Epithelial cell of proximal tubule (primary cell): ENCODE measurements around the gene C5orf47. TPM values are rescaled to one million over a fixed set of nuclear protein-coding genes. Genes with fewer than 3 reads are reported as not detected.
"Not testable (repeated sequence)": the region's sequence is repeated elsewhere in the genome, so short reads cannot be mapped to it uniquely, and the experiment has no call there.

Source experiments
- DNase-seq: peaks from one replicate; pipeline ENCODE4 v3.0.0-alpha.2; 2011; ENCODE audit warnings: low read depth
- H3K4me3 ChIP-seq: 2 replicates; pipeline ENCODE4 v1.5.1; 2011; ENCODE audit warnings: low read depth, mild to moderate bottlenecking, low read length
- total RNA-seq: library from RNA; depleted of rRNA; stranded (reverse); fragments of >200 nt; gene quantifications from 2 replicates; pipeline ENCODE4 v1.2.3, GENCODE V29; 2015
- TF ChIP-seq, protein P1 (sequence below): conservative IDR thresholded peaks from 2 replicates; pipeline ENCODE4 v1.5.1; 2012; ENCODE audit warnings: low read depth, mild to moderate bottlenecking, low read length

C5orf47 gene
- total RNA-seq, 1 donor from 2014 or later: not detected

DNA sequence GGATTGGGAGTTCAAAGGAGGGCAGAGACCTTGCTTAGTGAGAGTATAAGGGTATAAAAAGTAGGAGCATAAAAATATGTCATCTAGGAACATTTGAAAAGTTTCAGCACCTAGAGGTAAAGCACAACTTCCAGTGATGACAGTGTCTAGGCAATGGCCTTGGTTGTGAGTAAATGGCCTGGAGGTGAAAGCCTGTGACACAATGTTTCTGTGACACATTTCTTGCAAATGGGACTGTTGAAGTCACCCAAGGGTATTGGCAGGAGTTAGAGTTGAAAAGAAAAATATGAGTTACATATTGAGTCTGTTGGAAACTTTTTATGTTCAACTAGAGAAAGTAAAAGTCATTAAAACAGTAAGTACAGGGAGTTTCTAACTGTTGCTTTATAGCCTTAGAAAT, 14.8 kb downstream of the C5orf47 start:
- DNase-seq: no peak
- no peak overlapping the region for H3K4me3 ChIP-seq
- TF ChIP-seq, protein P1, sequence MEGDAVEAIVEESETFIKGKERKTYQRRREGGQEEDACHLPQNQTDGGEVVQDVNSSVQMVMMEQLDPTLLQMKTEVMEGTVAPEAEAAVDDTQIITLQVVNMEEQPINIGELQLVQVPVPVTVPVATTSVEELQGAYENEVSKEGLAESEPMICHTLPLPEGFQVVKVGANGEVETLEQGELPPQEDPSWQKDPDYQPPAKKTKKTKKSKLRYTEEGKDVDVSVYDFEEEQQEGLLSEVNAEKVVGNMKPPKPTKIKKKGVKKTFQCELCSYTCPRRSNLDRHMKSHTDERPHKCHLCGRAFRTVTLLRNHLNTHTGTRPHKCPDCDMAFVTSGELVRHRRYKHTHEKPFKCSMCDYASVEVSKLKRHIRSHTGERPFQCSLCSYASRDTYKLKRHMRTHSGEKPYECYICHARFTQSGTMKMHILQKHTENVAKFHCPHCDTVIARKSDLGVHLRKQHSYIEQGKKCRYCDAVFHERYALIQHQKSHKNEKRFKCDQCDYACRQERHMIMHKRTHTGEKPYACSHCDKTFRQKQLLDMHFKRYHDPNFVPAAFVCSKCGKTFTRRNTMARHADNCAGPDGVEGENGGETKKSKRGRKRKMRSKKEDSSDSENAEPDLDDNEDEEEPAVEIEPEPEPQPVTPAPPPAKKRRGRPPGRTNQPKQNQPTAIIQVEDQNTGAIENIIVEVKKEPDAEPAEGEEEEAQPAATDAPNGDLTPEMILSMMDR: no peak

DNA sequence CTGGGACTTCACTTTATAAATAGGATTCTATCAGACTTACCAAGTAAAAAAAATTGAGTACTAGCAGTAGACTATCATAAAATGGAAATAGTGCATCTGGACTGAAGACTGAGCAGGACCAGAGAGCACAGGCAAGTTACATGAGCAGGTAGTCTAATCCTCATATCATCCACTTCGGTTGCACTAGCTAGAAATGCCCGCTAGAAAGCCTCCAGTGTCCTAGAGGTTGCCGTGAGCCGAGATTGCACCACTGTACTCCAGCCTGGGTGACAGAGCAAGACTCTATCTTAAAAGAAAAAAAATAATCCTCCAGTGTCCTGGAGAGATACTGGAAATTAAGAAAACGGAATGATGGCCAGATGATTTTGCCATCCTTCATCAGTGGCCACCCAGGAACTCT, 20.0 kb downstream of the C5orf47 start:
- no peak overlapping the region for H3K4me3 ChIP-seq
- TF ChIP-seq, protein P1: no peak
- DNase-seq: no peak

DNA sequence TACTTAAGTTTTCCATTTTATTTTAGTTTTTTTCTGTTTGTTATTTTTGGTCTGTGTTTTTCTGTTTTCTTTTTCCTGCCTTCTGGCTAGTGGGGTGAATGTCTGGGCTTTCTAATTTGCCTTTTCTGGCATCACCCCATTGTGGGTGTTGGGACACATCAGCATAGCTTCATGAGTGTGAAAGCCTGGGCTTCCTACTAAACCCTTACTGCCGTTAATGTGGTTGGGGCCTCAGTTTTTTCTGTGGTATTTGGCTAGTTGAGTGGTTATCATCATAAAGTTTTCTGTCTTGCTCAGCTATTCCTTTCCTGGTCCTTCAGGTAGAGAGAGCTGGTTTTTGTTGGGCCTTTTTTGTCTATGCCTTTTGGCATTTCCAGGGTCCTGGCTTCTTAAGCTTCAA, 21.4 kb downstream of the C5orf47 start:
- H3K4me3 ChIP-seq: no peak overlapping the region
- TF ChIP-seq, protein P1: no peak
- DNase-seq: no peak

DNA sequence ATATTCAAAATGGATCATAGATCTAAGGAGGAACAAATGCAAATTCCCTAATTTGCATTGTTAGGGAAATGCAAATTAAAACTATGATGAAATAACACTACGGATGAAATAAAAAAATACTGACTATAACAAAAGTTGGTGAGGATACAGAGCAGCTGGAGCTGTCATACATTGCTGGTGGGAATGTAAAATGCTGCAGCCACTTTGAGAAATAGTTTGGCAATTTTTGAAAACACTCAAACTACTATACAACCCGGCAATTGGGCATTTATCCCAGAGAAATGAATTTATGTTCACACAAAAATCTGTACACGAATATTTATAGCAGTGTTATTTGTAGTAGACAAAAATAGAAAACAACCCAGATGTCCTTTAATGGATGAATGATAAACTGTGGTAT, 22.5 kb downstream of the C5orf47 start:
- no peak for DNase-seq
- H3K4me3 ChIP-seq: no peak overlapping the region
- TF ChIP-seq, protein P1: no peak

DNA sequence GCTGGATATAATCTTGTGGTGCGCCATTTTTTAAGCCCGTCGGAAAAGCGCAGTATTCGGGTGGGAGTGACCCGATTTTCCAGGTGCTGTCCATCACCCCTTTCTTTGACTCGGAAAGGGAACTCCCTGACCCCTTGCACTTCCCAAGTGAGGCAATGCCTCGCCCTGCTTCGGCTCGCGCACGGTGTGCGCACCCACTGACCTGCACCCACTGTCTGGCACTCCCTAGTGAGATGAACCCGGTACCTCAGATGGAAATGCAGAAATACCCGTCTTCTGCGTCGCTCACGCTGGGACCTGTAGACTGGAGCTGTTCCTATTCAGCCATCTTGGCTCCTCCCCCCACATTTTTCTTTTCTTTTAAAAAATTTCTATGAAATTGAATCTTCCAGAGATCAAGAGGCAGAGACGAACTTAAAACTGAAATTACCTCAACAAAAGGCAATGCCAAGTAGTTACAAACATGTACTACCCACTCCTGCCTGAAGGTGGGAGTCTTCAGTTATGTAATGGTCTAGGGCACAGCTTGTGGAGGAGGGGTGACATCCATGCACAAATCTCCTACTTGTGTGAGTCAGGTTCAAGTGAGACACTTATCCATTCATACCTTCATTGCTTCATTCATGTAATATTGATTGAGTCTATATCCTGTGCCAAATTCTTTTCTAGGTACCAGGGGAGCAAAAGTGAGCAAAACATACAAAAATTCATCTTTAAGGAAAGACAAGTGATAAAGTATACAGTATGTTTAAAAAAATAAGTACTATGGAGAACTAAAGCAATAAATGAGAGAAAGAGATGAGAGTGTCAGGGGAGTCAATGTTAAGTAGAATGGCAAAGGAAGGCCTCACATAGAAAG, 31.3 kb downstream of the C5orf47 start:
- H3K4me3 ChIP-seq: not testable (repeated sequence)
- peak; percentile 27 for DNase-seq
- TF ChIP-seq, protein P1: peak; percentile 63

DNA sequence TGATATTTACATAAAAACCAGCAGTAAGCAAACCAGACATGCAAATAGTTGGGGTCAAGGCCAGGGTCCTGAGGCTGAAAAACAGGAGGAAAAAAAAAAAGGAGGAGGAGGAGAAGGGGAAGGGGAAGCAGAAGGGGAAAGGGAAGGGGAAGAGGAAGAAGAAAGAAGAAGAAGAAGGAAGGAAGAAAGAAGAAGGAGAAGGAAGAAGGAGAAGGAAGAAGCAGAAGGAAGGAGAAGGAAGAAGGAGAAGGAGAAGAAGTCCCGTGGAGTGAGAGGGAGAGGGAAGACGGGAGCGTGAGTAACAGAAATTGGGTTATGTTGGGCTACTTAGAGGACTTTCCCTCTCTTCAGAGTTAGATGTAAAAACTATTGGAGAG, 31.9 kb downstream of the C5orf47 start:
- TF ChIP-seq, protein P1: no peak
- no peak overlapping the region for H3K4me3 ChIP-seq
- DNase-seq: no peak
